Astrocyte (in vitro differentiated cells and primary cell): ENCODE results near the gene SLC4A9. TPM values are rescaled to one million over a fixed set of nuclear protein-coding genes. Genes with fewer than 3 reads are reported as not detected.
A peak's percentile ranks its signal among the peaks of the same experiment; 100 is the strongest.
"Not testable (repeated sequence)": the region's sequence is repeated elsewhere in the genome, so short reads cannot be mapped to it uniquely, and the experiment has no call there.

Source experiments
- DNase-seq: peaks from one replicate; pipeline ENCODE4 v3.0.0-alpha.2; 2010; ENCODE audit warnings: low read depth
- FAIRE-seq: peaks from 2 replicates; lab custom pipeline; 2011; peaks lifted over from hg19 to GRCh38; lab: Jason Lieb, UNC
- H2AFZ ChIP-seq: 2 replicates; pipeline ENCODE4 v1.6.0; 2012; ENCODE audit warnings: low read depth, low read length, inconsistent platforms
- H3K27ac ChIP-seq: 2 replicates; pipeline ENCODE4 v1.5.1; 2011; ENCODE audit warnings: low read depth, low read length, inconsistent platforms
- H3K27me3 ChIP-seq: 2 replicates; pipeline ENCODE4 v1.6.0; 2011; ENCODE audit warnings: low read length, inconsistent platforms; ENCODE audit not compliant: insufficient read depth
- H3K36me3 ChIP-seq: 2 replicates; pipeline ENCODE4 v1.5.1; 2011; ENCODE audit warnings: low read length, inconsistent platforms; ENCODE audit not compliant: insufficient read depth
- H3K4me1 ChIP-seq: 2 replicates; pipeline ENCODE4 v1.5.1; 2011; ENCODE audit warnings: low read length, inconsistent platforms; ENCODE audit not compliant: insufficient read depth
- H3K4me2 ChIP-seq: 2 replicates; pipeline ENCODE4 v1.6.0; 2012; ENCODE audit warnings: low read length, inconsistent platforms
- H3K4me3 ChIP-seq: 2 replicates; pipeline ENCODE4 v1.5.1; 2011; ENCODE audit warnings: low read depth, mild to moderate bottlenecking, low read length, inconsistent platforms; ENCODE audit not compliant: insufficient read depth
- H3K79me2 ChIP-seq: 2 replicates; pipeline ENCODE4 v1.6.0; 2012; ENCODE audit warnings: mild to moderate bottlenecking, low read length, inconsistent platforms; ENCODE audit not compliant: insufficient read depth
- H3K9ac ChIP-seq: 2 replicates; pipeline ENCODE4 v1.6.0; 2012; ENCODE audit warnings: mild to moderate bottlenecking, low read length, inconsistent platforms
- H3K9me3 ChIP-seq: 2 replicates; pipeline ENCODE4 v1.5.1; 2012; ENCODE audit warnings: low read depth, mild to moderate bottlenecking, low read length, inconsistent platforms; ENCODE audit not compliant: insufficient read depth
- H4K20me1 ChIP-seq: 2 replicates; pipeline ENCODE4 v1.6.0; 2012; ENCODE audit warnings: low read length, inconsistent platforms; ENCODE audit not compliant: insufficient read depth
- H3K27ac Mint-ChIP-seq: one replicate; pipeline ENCODE4 v1.8.0; 2021; ENCODE audit warnings: mild to moderate bottlenecking, mixed read lengths; ENCODE audit not compliant: unreplicated experiment
- H3K27me3 Mint-ChIP-seq: one replicate; pipeline ENCODE4 v1.8.0; 2021; ENCODE audit warnings: low read depth, mixed read lengths; ENCODE audit not compliant: unreplicated experiment
- H3K36me3 Mint-ChIP-seq: one replicate; pipeline ENCODE4 v1.8.0; 2021; ENCODE audit warnings: low read depth, mixed read lengths; ENCODE audit not compliant: unreplicated experiment
- H3K4me1 Mint-ChIP-seq: one replicate; pipeline ENCODE4 v1.8.0; 2021; ENCODE audit warnings: low read depth, mixed read lengths; ENCODE audit not compliant: unreplicated experiment
- H3K4me3 Mint-ChIP-seq: one replicate; pipeline ENCODE4 v1.8.0; 2021; ENCODE audit warnings: mild to moderate bottlenecking, moderate library complexity, mixed read lengths; ENCODE audit not compliant: unreplicated experiment
- H3K9me3 Mint-ChIP-seq: one replicate; pipeline ENCODE4 v1.8.0; 2021; ENCODE audit warnings: mild to moderate bottlenecking, mixed read lengths; ENCODE audit not compliant: unreplicated experiment
- EZH2 ChIP-seq: IDR thresholded peaks from 2 replicates; pipeline ENCODE4 v1.6.1; 2012; ENCODE audit warnings: mild to moderate bottlenecking, low read length, inconsistent platforms; ENCODE audit not compliant: insufficient read depth
- total RNA-seq: library from RNA; stranded (reverse); gene quantifications from 2 replicates; pipeline ENCODE4 v1.2.1, GENCODE V29; 2021
- TF ChIP-seq, protein P1 (sequence below): IDR thresholded peaks from 2 replicates; pipeline ENCODE4 v1.5.1; 2011; ENCODE audit warnings: low read depth, mild to moderate bottlenecking, inconsistent platforms, low read length, moderate library complexity; ENCODE audit not compliant: insufficient read depth

SLC4A9 gene
- total RNA-seq, 1 donor from 2014 or later = 0.25 TPM

DNA sequence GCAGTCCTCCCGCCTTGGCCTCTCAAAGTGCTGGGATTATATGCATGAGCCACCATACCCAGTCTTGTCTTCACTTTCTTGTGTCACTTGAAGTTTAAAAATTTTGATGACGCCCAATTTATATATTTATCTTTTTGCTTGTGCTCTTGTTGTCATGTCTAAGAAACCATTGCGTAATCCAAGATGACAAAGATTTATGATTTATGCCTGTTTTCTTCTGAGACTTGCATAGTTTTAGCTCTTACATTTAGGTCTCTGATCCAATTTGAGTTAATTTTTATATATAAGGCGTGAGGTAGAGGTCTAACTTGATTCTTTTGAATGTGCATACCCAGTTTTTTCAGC, 60.2 kb downstream of the SLC4A9 start:
- H3K27ac Mint-ChIP-seq = no peak overlapping the region
- Histone ChIP-seq H3K9me3 (no peaks in the 10 kb centered on the region), H3K9ac (no peak overlapping the region), H3K27me3 (no peaks in the 10 kb centered on the region), H3K4me1 (no peaks in the 10 kb centered on the region), H3K36me3 (no peaks in the 10 kb centered on the region), H3K27ac (no peak overlapping the region), H2AFZ (no peak overlapping the region), H3K4me3 (no peak overlapping the region), H3K79me2 (peaks cover 88% of the 10 kb centered on the region), H3K4me2 (no peak overlapping the region), H4K20me1 (peaks cover 81% of the 10 kb centered on the region)
- no peaks in the 10 kb centered on the region for H3K9me3 Mint-ChIP-seq
- peaks cover 3% of the 10 kb centered on the region for H3K36me3 Mint-ChIP-seq
- FAIRE-seq (no peak), DNase-seq (no peak)
- H3K4me3 Mint-ChIP-seq = no peak overlapping the region
- no peaks in the 10 kb centered on the region for H3K4me1 Mint-ChIP-seq
- H3K27me3 Mint-ChIP-seq = no peaks in the 10 kb centered on the region
- TF ChIP-seq, protein P1, sequence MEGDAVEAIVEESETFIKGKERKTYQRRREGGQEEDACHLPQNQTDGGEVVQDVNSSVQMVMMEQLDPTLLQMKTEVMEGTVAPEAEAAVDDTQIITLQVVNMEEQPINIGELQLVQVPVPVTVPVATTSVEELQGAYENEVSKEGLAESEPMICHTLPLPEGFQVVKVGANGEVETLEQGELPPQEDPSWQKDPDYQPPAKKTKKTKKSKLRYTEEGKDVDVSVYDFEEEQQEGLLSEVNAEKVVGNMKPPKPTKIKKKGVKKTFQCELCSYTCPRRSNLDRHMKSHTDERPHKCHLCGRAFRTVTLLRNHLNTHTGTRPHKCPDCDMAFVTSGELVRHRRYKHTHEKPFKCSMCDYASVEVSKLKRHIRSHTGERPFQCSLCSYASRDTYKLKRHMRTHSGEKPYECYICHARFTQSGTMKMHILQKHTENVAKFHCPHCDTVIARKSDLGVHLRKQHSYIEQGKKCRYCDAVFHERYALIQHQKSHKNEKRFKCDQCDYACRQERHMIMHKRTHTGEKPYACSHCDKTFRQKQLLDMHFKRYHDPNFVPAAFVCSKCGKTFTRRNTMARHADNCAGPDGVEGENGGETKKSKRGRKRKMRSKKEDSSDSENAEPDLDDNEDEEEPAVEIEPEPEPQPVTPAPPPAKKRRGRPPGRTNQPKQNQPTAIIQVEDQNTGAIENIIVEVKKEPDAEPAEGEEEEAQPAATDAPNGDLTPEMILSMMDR = no peak
- TF ChIP-seq EZH2 = no peak

DNA sequence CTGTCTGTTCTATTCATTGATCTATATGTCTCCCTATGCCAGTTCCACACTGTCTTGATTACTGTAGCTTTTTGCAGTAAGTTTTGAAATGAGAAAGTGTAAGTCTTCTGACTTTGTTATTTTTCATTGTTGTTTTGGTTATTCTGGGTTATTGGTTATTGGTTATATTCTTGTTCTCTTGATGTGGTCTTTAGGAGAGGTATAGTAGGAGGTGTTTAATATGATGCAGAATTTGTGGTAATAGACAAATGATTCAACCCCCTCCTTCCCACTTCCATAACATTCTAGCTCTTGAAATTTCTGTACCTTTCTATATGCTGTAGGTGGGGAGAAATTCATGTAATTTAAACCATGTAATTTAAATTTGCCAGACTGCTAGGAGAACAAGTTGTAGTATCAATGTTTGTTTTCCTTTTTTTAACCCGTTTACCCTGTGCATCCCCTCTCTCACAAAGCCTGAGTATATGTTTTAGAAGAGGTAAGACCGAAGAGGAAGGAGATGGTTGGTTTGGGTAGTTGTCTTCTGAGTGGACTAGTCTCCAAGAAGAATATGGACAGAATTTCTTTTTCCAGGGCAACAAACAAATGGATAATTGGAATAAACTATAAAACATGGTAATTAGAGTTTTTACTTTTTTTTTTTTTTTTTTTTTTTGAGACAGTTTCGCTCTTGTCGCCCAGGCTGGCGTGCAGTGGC, 60.8 kb downstream of the SLC4A9 start:
- H2AFZ ChIP-seq = no peak overlapping the region
- H3K27me3 Mint-ChIP-seq = no peaks in the 10 kb centered on the region
- peak overlapping the region; percentile 26 for H3K27ac Mint-ChIP-seq
- H3K79me2 ChIP-seq = peaks cover 94% of the 10 kb centered on the region
- no peaks in the 10 kb centered on the region for H3K9me3 ChIP-seq
- no peak overlapping the region for H3K27ac ChIP-seq
- H3K9me3 Mint-ChIP-seq = no peaks in the 10 kb centered on the region
- no peak overlapping the region for H3K4me3 Mint-ChIP-seq
- no peaks in the 10 kb centered on the region for H3K36me3 ChIP-seq
- H3K4me3 ChIP-seq = no peak overlapping the region
- H3K4me1 ChIP-seq = no peaks in the 10 kb centered on the region
- peaks cover 2% of the 10 kb centered on the region for H3K36me3 Mint-ChIP-seq
- no peak overlapping the region for H3K4me2 ChIP-seq
- H3K27me3 ChIP-seq = no peaks in the 10 kb centered on the region
- H3K4me1 Mint-ChIP-seq = no peaks in the 10 kb centered on the region
- no peak overlapping the region for H3K9ac ChIP-seq
- FAIRE-seq (no peak), DNase-seq (no peak)
- TF ChIP-seq EZH2 = no peak
- TF ChIP-seq, protein P1 = no peak
- H4K20me1 ChIP-seq = peaks cover 86% of the 10 kb centered on the region

DNA sequence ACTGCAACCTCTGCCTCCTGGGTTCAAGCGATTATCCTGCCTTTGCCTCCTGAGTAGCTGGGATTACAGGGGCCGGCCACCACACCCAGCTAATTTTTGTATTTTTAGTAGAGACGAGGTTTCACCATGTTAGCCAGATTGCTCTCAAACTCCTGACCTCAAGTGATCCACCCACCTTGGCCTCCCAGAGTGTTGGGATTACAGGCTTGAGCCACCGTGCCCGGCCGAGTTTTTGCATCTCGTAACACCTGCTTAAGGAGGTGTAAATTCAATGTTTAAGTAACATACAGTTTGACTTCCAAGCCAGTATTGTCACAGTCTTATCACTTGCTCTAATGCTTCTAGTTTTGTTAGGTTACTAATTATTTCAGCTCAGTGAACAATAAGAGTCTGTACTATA, 61.4 kb downstream of the SLC4A9 start:
- H3K4me3 Mint-ChIP-seq, H3K4me1 Mint-ChIP-seq, H3K4me1 ChIP-seq, H3K4me3 ChIP-seq, H3K27ac Mint-ChIP-seq, H3K27me3 Mint-ChIP-seq, H2AFZ ChIP-seq, DNase-seq, H3K27ac ChIP-seq, FAIRE-seq, H3K9ac ChIP-seq, H3K36me3 Mint-ChIP-seq, H3K27me3 ChIP-seq, H3K4me2 ChIP-seq, H3K36me3 ChIP-seq, H3K9me3 ChIP-seq, H3K9me3 Mint-ChIP-seq: not testable (repeated sequence)
- Histone ChIP-seq H4K20me1 (peaks cover 85% of the 10 kb centered on the region), H3K79me2 (peaks cover 93% of the 10 kb centered on the region)
